HG02840 (cell line): ENCODE measurements around the gene HECTD2.
"Not testable (repeated sequence)": the region's sequence is repeated elsewhere in the genome, so short reads cannot be mapped to it uniquely, and the experiment has no call there.

Experiments
- ATAC-seq: cut with Tn5 transposase; IDR thresholded peaks from one replicate; pipeline ENCODE4 v1.9.1; 2021; ENCODE audit warnings: mild to moderate bottlenecking, moderate library complexity, moderate number of reproducible peaks; ENCODE audit not compliant: unreplicated experiment, low FRiP score

The HECTD2 gene

GRCh38 chr10:91412354-91413087 is 2.4 kb downstream of the HECTD2 start:
- ATAC-seq, result no peak

- ATAC-seq, result no peak
These were observed 5.7 kb downstream of the HECTD2 start for GRCh38 chr10:91415816-91416215.

DNA sequence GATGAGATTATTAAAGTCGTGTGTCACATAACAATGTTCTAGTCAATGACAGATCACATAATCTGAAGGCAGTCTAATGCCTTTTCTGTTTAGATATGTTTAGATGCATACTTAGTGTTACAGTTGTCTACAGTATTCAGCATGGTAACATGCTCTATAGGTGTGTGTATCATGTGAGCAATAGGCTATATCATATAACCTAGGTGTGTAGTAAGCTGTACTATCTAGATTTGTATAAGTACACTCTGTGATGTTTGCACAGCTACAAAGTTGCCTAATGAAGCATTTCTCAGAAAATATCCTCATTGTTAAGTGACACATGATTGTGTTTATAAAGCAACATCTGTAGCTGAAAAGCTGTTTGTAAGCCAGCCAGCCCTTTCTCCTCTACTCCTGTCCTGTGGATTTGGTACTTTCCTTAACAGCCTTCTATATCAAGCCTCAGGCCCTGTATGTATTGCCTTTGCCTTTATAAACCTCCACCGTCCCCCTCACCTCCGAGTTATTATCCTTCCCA is 6.3 kb downstream of the HECTD2 start:
- no peak for ATAC-seq

GRCh38 chr10:91418416-91418815 is 8.3 kb downstream of the HECTD2 start:
- no peak for ATAC-seq

DNA sequence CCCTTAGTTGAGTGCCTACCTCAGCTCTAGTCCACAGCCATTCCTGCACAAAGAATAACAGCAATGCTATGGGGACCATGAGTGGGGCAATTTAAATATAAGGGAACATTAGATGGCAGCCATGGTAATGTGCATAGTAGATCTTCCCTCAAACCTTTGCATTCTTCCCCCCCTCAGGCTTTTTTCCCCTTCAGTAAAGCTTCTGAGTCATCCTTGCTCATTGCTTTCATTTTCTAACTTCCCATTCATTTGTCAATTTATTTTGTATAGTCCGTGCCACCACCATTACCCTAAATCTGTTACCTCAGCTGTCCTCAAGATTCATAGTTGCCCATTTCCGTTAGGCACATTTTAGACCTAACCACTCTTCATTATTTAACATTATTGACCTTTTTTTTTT is 10.7 kb downstream of the HECTD2 start:
- no peak for ATAC-seq

DNA sequence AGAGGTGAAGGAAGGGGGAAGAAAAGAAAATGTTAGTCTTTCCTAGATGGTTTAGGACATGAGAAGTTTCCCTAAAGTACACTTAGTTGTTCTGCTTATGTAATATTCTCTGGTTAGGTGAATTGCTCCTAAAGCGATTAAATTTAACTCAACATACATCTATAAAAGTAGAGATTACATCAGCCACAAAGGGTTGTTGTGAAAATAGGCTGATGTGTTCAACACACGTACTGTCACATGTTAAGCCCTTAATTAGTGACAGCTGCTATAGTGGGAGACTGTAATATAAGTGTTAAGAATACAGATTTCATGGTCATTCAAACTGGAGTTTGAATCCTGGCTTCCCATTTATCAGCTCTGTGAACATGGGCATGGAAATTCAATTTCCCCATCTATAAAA is 12.8 kb downstream of the HECTD2 start:
- no peak for ATAC-seq

DNA sequence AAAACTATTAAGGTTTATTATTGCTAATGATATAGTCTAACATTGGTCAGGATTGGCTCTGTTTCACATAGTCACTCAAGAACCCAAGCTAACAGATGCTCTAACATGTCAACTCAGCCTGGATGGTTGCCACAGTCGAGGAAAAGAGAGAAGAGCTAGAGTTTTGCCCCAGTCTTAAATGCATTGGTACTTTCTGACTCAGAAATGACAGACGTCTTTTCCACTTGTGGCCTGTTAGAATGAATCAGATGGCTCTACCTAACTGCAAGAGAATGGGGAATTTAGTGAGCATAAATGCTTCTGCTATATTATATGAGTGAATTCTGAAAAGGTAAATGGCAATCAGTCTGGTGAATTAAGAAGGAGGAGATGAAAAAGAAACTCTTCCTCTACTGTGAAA is 13.9 kb downstream of the HECTD2 start:
- ATAC-seq, result no peak

- no peak for ATAC-seq
These were observed 22.0 kb downstream of the HECTD2 start for GRCh38 chr10:91432175-91432574.

GRCh38 chr10:91433620-91434019 is 23.5 kb downstream of the HECTD2 start:
- ATAC-seq, result no peak

- ATAC-seq, result no peak
These were observed 23.9 kb downstream of the HECTD2 start for GRCh38 chr10:91434041-91434440.

DNA sequence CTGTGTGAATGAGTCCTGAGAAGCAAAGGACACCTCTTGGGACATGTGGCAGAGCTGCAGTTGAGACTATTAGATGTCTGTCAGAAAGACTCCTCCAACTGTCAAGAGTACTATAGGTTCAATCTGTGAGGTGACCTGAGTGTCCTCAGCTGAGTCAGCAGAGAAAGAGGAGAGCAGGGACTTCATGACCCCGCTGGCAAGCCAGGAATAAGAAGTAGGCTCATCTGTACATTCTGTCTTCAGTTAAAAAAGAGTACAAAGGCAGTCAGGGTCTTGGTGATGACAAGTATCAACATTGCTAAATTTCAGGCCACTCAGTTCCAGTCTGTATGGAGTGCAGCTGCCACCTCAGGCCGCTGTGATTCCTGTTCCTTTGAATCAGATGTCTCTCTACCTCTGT is 25.1 kb downstream of the HECTD2 start:
- no peak for ATAC-seq

DNA sequence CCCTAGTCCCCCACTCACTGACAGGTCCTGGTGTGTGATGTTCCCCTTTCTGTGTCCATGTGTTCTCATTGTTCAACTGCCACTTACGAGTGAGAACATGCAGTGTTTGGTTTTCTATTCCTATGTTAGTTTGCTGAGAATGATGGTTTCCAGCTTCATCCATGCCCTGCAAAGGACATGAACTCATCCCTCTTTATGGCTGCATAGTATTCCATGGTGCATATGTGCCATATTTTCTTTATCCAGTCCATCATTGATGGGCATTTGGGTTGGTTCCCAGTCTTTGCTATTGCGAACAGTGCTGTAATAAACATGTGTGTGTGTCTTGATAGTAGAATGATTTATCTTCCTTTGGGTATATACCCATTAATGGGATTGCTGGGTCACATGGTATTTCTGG is 28.1 kb downstream of the HECTD2 start:
- ATAC-seq, result not testable (repeated sequence)

GRCh38 chr10:91444211-91445182 is 34.4 kb downstream of the HECTD2 start:
- no peak for ATAC-seq

DNA sequence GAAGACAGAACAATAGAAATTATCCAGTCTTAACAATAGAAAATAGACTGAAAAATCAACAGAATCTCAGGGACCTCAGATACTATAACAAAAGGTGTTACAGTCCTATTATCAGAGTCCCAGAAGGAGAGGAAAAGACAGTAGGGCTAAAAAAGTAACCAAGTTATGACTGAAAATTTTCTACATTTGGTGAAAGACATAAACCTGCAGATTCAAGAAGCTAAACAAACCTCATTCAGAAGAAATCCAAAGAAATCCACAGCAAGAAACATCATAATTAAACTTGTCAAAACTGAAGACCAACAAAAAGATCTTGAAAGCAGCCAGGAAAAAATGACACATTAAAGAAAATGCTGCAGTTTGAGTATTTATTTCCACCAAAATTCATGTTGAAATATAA is 41.9 kb downstream of the HECTD2 start:
- ATAC-seq, result no peak

- no peak for ATAC-seq
These were observed 43.4 kb downstream of the HECTD2 start for GRCh38 chr10:91453535-91453934.

DNA sequence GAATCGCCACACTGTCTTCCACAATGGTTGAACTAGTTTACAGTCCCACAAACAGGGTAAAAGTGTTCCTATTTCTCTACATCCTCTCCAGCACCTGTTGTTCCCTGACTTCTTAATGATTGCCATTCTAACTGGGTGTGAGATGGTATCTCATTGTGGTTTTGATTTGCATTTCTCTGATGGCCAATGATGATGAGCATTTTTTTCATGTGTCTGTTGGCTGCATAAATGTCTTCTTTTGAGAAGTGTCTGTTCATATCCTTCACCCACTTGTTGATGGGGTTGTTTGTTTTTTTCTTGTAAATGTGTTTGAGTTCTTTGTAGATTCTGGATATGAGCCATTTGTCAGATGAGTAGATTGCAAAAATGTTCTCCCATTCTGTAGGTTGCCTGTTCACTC is 45.0 kb downstream of the HECTD2 start:
- ATAC-seq, result not testable (repeated sequence)

GRCh38 chr10:91460681-91461080 is 50.5 kb downstream of the HECTD2 start:
- ATAC-seq, result no peak

- no peak for ATAC-seq
These were observed 52.3 kb downstream of the HECTD2 start for GRCh38 chr10:91462423-91462822.

DNA sequence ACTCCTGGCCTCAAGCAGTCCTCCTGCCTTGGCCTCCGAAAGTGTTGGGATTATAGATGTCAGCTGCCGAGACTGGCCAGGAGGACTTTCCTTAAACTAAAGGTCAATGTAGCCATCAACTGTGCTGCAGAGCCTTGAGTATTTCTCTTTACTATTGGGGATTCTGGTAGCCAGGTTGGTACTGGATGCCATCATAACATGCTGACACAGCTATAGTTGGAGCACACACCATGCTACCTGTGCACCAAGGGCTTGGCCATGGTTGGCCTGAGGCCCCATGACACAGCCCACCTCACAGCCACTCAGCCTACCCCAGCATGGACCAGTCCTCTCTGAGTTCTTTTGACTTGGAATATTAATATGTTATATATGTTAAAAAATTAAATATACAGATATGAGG is 54.4 kb downstream of the HECTD2 start:
- no peak for ATAC-seq

- no peak for ATAC-seq
These were observed 55.1 kb downstream of the HECTD2 start for GRCh38 chr10:91465261-91465660.

- no peak for ATAC-seq
These were observed 57.0 kb downstream of the HECTD2 start for GRCh38 chr10:91467114-91467513.
